ENCODE results near the gene SVOP.
"Not testable (repeated sequence)": the region's sequence is repeated elsewhere in the genome, so short reads cannot be mapped to it uniquely, and the experiment has no call there.

The SVOP gene

GRCh38 chr12:109028624-109029023, 7.8 kb upstream of the SVOP start:
- DNase-seq = not testable (repeated sequence)

DNA sequence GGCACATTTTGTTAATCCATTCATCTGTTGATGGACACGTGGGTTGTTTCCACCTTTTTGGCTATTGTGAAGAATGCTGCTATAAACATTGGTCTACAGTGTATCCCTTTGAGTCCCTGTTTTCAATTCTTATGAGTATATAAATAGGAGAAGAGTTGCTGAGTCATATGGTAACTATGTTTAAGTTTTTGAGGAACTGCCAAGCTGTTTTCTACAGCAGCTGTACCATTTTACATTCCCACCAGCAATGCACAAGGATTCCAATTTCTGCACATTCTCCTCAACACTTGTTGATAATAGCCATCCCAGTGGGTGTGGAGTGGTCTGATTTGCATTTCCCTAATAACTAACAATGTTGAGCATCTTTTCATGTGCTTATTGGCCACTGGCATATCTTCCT, 6.9 kb upstream of the SVOP start:
- DNase-seq = no peak

- no peak for DNase-seq
These were observed 597 bp downstream of the SVOP start for GRCh38 chr12:109020146-109020795.

DNA sequence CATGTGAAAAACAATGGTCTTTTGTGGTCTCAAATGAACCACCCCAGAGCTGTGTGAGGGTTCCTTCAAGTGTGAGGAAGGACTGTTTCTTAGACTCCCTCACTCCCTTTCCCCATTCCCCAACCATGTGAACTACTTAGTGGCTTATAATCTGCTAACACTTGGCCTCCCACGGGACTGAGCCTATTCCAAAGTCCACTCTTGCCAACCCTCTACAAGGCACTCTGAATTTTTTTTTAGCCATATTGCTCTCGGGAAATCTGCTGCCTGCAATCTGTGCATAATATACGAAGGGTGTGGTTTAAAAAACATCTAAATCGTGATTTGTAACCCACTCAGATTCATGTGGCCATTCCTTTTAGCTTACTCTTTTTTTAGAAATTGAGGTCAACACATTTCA, 2.6 kb downstream of the SVOP start:
- no peak for DNase-seq

DNA sequence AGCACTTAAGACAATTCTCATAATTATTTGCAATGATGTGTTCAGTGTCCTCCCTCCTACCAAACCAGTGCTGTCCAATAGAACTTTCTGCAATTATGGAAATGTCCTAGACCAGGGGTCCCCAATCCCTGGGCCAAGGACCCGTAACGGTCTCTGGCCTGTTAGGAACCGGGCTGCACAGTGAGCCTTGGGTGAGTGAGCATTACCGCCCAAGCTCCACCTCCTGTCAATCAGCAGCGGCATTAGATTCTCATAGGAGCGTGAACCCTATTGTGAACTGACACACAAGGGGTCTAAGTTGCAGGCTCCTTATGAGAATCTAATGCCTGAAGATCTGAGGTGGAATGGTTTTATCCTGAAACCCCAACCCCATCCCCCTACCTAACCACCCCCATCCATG, 3.9 kb downstream of the SVOP start:
- no peak for DNase-seq

DNA sequence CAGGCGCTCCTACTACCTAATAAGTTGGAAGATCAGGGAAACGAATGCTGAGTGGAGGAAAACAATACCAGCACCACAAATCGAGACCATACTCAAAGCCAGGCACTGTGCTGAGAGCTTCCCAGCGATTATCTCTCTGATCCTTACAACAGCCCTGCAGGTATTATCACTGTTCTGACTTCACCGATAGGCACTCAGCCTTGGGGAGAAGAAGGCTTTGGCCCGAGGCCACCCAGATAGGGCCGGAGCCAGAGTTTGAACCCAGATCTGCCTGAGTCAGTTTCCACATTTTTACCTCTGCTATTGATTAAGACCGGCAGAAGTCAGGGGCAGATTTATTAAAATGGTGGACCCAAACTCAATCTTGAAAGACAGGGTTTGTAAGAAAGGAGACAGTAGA, 4.9 kb downstream of the SVOP start:
- DNase-seq = no peak

- no peak for DNase-seq
These were observed 5.7 kb downstream of the SVOP start for GRCh38 chr12:109014984-109015765.

DNA sequence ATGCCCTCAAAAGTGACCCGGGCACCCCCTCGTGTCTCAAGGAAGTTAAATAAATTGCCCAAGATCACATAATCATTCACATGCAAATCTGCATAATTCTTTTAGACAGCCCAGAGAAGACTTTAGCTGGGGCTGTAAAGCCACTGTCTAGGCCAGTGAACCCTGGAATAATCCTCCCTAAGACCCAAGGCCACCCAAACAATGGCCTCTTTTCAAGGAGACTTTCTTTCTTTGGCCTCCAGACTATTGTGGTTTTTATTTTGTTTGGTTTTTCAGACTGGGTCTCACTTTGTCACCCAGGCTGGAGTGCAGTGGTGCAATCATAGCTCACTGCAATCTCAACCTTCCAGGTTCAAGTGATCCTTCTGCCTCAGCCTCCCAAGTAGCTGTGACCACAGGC, 10.6 kb downstream of the SVOP start:
- no peak for DNase-seq

GRCh38 chr12:109009766-109010165, 11.1 kb downstream of the SVOP start:
- DNase-seq = no peak

DNA sequence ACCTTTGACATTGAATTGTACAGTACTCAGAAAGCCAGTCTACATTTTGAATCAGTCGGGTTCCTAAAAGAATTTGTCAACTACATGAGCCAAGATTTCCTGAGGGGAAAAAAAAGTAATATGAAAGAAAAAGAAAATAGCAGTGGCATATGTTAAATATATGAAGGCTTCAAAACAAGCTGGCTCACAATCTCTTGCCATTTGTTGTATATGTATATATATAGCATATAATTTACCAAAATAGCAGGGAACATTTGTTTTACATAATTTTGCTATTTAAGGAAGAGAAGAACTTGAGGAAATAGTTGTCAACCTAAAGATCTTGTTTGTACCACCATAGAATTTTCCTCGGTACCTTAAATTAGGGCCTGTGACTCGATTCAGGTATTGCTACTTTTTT, 16.9 kb downstream of the SVOP start:
- DNase-seq = no peak

GRCh38 chr12:108996320-108996719, 24.5 kb downstream of the SVOP start:
- no peak for DNase-seq

GRCh38 chr12:108995370-108995992, 25.4 kb downstream of the SVOP start:
- no peak for DNase-seq

- not testable (repeated sequence) for DNase-seq
These were observed 30.8 kb downstream of the SVOP start for GRCh38 chr12:108990103-108990502.

DNA sequence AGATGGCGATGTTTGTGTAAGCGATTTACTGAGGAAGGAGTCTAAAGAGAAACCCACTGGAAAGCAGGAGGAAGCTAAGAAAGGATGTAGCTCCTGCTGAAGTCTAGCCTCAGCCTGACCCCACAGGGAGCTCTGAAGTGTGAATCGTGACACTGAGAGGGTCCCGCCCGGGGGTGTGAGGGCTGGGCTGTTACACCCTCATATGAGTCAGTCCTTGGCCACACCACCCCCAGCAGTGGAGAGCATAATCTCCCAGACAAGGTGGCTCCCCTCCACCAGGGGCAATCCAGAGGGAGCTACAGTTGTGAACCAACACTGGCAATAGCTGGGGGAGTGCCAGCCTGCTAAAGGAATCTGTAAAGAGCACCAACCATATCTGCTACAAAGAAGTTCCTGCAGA, 31.5 kb downstream of the SVOP start:
- DNase-seq = no peak

- DNase-seq = no peak
These were observed 35.1 kb downstream of the SVOP start for GRCh38 chr12:108985750-108986149.

- DNase-seq = no peak
These were observed 37.6 kb downstream of the SVOP start for GRCh38 chr12:108983227-108983626.

GRCh38 chr12:108982621-108983219, 38.1 kb downstream of the SVOP start:
- DNase-seq = no peak

DNA sequence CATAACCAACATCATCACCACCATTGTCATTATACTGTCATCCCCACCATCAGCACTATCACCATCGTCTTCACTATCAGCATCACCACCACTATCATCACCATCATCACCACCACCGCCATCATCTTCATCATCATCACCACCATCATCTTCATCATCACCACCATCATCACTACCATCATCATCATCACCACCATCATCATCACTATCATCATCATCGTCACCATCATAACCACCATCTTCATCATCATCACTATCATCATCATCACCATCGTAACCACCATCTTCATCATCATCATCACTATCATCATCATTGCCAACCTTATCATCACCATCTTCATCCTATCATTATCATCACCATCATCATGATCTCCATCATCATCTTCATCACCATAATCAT, 39.0 kb downstream of the SVOP start:
- DNase-seq = no peak

DNA sequence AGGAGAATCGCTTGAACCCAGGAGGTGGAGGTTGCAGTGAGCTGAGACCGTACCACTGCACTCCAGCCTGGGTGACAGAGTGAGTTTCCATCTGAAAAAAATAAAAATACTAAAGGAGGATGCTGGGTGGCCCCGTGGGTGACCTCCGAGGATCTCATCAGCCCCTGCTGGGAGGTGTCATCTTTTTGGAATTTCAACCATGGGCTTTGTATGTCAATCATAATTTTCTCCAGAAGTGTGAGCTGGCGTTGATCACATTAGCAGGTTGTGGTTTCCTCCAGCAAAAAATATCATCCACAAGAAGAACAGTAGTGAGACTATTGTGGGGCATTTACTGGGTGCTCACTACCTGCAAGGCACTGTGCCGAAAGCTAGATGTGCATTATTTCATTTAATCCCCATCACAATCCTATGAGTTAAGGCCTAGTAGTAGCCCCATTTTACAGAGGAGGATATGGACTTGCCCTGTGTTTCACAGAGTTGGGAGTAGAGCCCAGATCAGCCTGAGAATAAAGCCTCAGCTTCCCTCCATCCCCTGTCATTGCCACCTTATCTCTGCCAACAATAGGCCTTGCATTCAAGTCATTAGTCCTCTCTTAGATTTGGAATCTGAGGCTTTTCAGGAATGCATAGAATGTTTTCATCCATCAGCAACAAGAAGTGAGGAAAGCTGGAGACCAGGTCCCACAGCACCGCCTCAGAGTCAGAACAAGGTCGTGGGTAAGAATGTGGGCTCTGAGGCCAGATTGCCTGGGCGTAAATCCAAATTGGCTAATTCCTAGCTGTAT, 39.8 kb downstream of the SVOP start:
- DNase-seq = no peak

DNA sequence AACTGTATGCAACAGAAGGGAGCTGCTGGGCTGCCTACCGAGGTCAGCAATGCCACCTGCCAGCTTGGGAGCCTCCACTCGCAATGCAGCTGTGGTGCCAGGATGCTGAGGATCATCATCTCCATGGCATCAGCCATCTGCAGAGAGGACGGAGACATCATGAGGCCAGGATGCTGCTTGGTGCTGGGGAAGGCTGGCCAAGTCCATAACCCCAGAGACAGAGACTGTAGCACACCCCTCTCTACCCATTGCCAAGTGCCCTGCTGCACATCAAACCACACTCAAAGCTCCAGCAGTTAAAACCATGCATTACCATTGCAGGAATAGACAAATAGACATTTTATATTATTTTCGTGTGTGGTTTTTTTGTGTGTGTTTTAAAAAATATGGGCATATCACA, 43.5 kb downstream of the SVOP start:
- DNase-seq = no peak

- no peak for DNase-seq
These were observed 45.8 kb downstream of the SVOP start for GRCh38 chr12:108975024-108975593.

DNA sequence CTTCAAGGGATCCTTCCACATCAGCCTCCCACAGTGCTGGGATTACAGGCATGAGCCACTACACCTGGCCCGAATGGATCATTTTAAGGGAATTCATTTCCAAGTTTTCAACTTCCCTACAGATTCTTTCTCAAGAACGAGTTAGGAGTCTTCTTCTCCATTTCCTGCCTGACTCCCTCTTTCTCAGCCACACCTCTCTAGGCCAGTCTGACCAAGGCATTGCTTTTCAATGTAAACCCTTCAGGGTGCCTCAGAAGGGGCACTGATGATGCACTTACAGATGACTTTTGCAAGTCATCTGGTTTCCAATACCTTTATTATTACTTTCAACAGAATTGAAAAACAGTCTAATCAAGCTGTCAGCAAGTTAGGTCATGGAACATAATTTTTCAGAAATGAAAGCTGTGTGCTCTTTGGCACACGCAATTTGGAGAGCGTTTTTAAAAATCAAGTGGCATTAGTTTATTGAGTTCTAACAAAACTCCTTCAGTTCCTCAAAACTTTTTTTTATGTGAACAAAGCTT, 47.2 kb downstream of the SVOP start:
- no peak for DNase-seq
